Epithelial cell of proximal tubule (primary cell): ENCODE measurements around the gene CCDC57. TPM values are rescaled to one million over a fixed set of nuclear protein-coding genes. Genes with fewer than 3 reads are reported as not detected.

Source experiments
- DNase-seq: peaks from one replicate; pipeline ENCODE4 v3.0.0-alpha.2; 2011; ENCODE audit warnings: low read depth
- H3K4me3 ChIP-seq: 2 replicates; pipeline ENCODE4 v1.5.1; 2011; ENCODE audit warnings: low read depth, mild to moderate bottlenecking, low read length
- total RNA-seq: library from RNA; depleted of rRNA; stranded (reverse); fragments of >200 nt; gene quantifications from 2 replicates; pipeline ENCODE4 v1.2.3, GENCODE V29; 2015
- TF ChIP-seq, protein P1 (sequence below): conservative IDR thresholded peaks from 2 replicates; pipeline ENCODE4 v1.5.1; 2012; ENCODE audit warnings: low read depth, mild to moderate bottlenecking, low read length

CCDC57 gene
- total RNA-seq, 1 donor from 2014 or later, result 10.8 TPM

DNA sequence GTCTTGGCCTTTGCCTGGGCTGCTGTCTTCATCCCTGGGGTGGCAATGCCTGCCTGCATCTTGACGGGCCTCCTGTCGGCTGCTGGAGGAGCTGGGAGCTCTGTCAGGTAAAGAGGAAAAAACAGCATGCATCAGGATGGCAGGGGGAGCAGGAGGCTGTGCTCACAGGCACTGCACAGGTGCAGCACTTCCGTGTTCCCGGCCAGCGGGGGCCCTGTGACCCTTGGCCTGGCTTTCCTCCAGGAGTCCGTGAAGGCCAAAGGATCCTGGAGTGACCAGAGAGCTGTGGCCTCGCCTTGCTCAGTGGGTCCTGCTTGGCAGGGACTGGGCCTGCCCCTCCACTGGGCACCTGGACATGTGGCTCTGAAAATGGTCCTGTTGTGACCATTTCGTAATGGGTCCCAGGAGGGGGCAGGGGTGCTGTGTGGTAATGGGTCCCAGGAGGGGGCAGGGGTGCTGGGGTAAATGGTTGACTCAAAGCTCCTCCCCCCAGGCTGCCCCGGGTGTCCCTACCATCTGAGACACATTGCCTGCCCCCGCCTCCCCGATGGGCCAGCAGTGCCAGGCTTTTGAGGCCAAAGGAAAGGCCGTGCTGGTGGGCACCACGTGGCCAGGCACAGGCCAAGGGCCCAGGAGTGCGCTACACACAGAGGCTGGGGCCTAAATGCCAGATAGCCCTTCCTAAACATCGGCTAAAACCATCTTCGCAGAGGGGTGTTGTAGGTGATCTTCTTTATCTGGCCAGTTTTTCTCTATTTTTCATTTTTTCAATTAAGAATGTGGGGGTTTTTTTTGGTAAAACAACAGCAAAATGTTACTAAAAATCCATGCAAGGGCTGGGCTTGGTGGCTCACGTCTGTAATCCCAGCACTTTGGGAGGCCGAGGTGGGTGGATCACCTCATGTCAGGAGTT, 110.6 kb downstream of the CCDC57 start:
- H3K4me3 ChIP-seq, result no peak overlapping the region
- TF ChIP-seq, protein P1, sequence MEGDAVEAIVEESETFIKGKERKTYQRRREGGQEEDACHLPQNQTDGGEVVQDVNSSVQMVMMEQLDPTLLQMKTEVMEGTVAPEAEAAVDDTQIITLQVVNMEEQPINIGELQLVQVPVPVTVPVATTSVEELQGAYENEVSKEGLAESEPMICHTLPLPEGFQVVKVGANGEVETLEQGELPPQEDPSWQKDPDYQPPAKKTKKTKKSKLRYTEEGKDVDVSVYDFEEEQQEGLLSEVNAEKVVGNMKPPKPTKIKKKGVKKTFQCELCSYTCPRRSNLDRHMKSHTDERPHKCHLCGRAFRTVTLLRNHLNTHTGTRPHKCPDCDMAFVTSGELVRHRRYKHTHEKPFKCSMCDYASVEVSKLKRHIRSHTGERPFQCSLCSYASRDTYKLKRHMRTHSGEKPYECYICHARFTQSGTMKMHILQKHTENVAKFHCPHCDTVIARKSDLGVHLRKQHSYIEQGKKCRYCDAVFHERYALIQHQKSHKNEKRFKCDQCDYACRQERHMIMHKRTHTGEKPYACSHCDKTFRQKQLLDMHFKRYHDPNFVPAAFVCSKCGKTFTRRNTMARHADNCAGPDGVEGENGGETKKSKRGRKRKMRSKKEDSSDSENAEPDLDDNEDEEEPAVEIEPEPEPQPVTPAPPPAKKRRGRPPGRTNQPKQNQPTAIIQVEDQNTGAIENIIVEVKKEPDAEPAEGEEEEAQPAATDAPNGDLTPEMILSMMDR, result no peak
- DNase-seq, result no peak

DNA sequence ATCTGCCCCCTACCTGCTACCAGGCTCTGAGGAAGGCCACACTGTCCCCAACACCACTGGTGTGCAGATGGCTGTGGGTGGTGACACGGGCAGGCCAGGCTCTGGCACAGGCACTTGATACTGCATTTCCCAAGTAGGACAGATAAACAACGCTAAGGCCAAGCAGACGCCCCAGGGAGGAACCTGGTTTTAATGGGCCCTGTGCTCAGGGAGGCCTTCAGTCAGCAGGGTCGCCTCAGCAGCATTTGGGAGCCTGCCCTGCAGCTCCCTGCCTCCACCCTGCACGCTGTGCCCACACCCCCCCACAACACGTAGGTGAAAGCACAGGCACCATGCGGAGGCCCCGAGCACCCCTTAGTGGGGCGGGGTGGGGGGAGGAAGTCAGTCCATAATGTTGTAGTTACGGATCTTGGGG, 111.3 kb downstream of the CCDC57 start:
- no peak for DNase-seq
- no peak overlapping the region for H3K4me3 ChIP-seq
- TF ChIP-seq, protein P1, result no peak

DNA sequence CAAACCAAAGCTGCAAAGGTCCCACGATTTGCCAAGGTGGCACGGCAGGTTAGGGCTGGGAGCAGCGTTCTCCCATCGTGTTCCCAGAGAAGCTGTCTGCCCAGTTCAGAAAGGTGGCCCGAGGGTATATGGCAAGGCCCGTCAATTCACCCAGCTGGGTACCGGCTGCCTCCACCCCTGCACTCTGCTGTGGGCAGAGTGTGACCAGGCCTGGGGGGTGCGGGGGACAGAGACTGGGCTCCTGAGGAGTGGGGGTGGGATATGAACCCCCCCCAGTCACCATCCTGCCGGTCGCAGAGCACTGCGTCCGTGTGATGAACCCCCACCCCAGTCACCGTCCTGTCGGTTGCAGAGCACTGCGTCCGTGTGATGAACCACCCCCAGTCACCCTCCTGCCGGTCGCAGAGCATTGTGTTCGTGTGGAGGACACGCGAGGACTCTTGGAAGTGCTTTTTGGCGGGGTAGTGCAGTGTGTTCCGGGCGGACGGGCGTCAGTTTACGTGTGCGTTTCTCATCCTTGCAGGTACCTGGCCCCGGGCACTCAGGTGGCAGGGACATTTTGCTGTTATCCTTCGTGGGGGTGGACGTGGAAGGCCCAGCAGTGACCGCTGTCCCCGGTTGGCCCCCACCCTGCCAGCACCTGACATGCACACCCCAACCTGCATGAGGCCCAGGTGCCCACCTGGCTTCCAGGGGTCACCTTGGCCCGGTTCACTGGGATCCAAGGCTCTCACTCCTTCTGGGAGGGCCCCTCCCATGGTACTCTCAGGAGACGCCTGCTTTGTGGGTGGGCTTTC, 111.9 kb downstream of the CCDC57 start:
- H3K4me3 ChIP-seq, result no peak overlapping the region
- DNase-seq, result no peak
- TF ChIP-seq, protein P1, result no peak

DNA sequence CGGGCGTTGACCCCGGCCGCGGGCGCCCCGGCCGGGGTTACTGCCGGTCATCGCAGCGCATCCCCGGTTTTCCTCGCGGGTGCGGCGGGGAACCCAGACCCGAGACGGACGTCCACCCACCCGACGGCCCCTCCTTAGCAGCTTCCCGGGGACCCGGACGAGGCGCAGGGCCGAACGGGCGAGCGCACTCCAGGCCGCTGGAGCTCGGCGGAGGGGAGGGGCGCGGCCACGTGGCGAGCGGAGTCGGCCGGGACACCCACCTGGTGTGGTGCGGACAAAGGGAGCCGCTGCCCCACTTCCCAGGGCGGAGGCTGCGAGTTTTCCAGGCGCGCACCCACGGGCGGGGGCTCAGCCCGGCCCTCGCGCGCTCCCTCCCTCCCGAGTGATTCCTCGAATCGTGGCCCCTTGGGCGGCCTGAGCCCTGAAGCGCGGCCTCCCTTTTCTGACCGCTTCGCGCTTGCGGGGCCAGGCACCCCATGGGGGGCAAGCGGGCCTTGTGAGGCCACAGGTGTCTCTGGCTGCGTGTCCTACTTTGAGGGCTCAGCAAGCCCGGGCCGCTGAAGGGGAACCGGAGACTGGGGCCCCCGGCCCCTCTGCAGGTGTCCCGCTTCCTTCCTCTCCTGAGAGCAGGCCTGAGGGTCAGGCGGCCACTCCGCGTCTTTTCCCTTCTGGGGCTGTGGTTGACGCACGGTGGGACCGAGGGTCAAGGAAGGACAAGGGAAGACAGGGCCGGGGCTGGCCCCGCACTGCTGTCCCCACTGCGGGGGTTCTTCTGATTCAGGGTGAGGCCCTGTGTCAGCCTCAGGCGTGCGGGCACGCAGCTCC, 113.5 kb downstream of the CCDC57 start:
- TF ChIP-seq, protein P1, result no peak
- DNase-seq, result no peak
- H3K4me3 ChIP-seq, result peak overlapping the region; percentile 57

DNA sequence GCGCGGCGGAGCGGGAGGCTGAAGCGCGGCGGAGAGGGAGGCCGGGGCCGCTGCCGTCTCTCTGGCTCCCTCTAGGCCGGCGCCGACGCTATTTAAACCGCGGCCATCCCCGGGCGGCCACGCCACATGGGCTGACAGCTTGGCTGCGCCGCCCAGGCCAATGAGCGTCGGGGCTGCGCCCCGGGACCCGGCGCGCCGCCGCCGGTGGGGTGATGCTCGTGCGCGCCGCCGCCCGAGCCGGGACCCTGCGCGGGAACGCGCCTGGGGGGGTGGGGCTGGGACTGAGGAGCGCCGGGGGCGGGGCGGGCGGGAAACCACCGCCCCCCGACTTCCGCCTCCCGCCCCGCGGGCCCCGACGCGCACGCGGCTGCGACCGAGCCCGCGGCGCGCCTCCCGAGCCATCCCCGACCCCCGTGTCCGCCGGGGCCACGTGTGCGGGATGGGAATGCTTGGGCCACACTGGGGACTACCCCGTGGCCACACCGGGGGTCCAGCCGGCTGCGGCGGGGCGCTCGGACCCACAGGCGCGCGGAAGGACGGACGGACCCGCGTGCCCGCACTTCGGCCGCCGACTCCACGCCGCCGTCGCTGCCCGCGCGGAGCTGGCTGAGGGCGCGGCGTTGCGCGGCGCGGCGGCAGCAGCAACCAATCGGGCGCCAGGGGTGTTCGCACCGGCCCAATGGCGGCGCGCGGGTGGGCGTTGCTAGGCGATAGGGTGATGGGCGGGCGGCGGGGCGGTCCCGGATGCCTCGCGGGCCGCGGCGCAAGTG, 114.3 kb downstream of the CCDC57 start, which contains the start of gene FASN:
Gene FASN (minus strand): TSS at position 68 of the 770 bp plus-strand sequence. CDS start 1,791 bp downstream, outside the sequence.
- DNase-seq, result peak; percentile 33
- TF ChIP-seq, protein P1, result peak; percentile 31
- peak within 1 kb of the TSS; percentile 79 for H3K4me3 ChIP-seq

DNA sequence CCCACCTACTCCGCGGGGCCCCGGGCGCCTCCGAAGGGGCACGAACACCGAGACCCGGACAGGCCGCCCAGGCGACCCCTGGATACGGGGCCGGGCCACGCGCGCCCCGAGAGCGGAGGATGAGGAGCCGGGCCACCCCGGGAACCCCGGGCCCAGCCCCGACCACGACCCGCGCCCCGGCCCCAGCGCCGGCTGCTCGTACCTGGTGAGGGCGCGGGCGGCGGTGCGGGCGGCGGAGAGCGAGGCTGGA, 114.8 kb downstream of the CCDC57 start:
- H3K4me3 ChIP-seq, result peak overlapping the region; percentile 79
- DNase-seq, result no peak
- TF ChIP-seq, protein P1, result no peak
